CD4-positive, alpha-beta T cell (primary cell): Measurements from ENCODE around the gene KIF23. TPM values are rescaled to one million over a fixed set of nuclear protein-coding genes. Genes with fewer than 3 reads are reported as not detected.

Source experiments
- ATAC-seq: fragments of 200-7000 bp; cut with Tn5 transposase; one replicate; pipeline ENCODE4 v1.10.0; 2022; ENCODE audit warnings: mild to moderate bottlenecking; ENCODE audit not compliant: poor library complexity
- CTCF ChIA-PET: fragments of 350-600 bp; sonication (Branson Sonifier 250); formaldehyde crosslinking; loops from one replicate; lab custom pipeline; 2021; ENCODE audit warnings: antibody characterized with exemption, inconsistent platforms; lab: Charles Lee
- POLR2A ChIA-PET: fragments of 350-600 bp; sonication (Branson Sonifier 250); formaldehyde crosslinking; loops from one replicate; lab custom pipeline; 2021; ENCODE audit warnings: antibody characterized with exemption, inconsistent platforms; lab: Charles Lee
- DNase-seq, 14 experiments: peaks; one replicate each; pipeline ENCODE4 v3.0.0-alpha.2; 2013 to 2020; ENCODE audit warnings: mixed read lengths in 2 of 14
- H3K27ac ChIP-seq, 2 donors: one replicate each; pipeline versions ENCODE4 v1.5.1 to v1.7.0; 2013; ENCODE audit warnings: low read length in 2 of 2, low read depth in 1 of 2, mild to moderate bottlenecking in 1 of 2
- H3K27me3 ChIP-seq, 2 experiments: 1 replicate in 1 of 2; 2 replicates in 1 of 2; pipeline versions ENCODE4 v1.6.1 to v1.7.0; 2013; ENCODE audit warnings: low read length in 2 of 2, control low read depth in 1 of 2, mild to moderate bottlenecking in 1 of 2, moderate library complexity in 1 of 2; ENCODE audit not compliant: insufficient read depth in 2 of 2, control insufficient read depth in 1 of 2
- H3K36me3 ChIP-seq: one replicate; pipeline ENCODE4 v1.6.1; 2013; ENCODE audit warnings: low read length, control low read depth; ENCODE audit not compliant: insufficient read depth
- H3K4me1 ChIP-seq: one replicate; pipeline ENCODE4 v1.6.1; 2013; ENCODE audit warnings: low read length, control low read depth; ENCODE audit not compliant: insufficient read depth
- H3K4me3 ChIP-seq: one replicate; pipeline ENCODE4 v1.5.1; 2013; ENCODE audit warnings: mild to moderate bottlenecking, low read length, moderate library complexity
- H3K9me3 ChIP-seq, 2 experiments: 1 replicate in 1 of 2; 2 replicates in 1 of 2; pipeline versions ENCODE4 v1.6.1 to v1.7.0; 2013; ENCODE audit warnings: low read length in 2 of 2, mild to moderate bottlenecking in 2 of 2, control low read depth in 1 of 2, moderate library complexity in 1 of 2; ENCODE audit not compliant: control insufficient read depth in 1 of 2, insufficient read depth in 1 of 2
- H3K27ac Mint-ChIP-seq: one replicate; pipeline ENCODE4 v1.8.0; 2020; ENCODE audit warnings: mixed read lengths
- H3K27me3 Mint-ChIP-seq: one replicate; pipeline ENCODE4 v1.8.0; 2021; ENCODE audit warnings: mixed read lengths
- H3K36me3 Mint-ChIP-seq: one replicate; pipeline ENCODE4 v1.8.0; 2021; ENCODE audit warnings: low read depth, mixed read lengths
- H3K4me1 Mint-ChIP-seq: one replicate; pipeline ENCODE4 v1.8.0; 2021; ENCODE audit warnings: low read depth, mixed read lengths
- H3K4me3 Mint-ChIP-seq: one replicate; pipeline ENCODE4 v1.8.0; 2020; ENCODE audit warnings: mild to moderate bottlenecking, mixed read lengths
- H3K9me3 Mint-ChIP-seq: one replicate; pipeline ENCODE4 v1.8.0; 2020; ENCODE audit warnings: mixed read lengths
- intact Hi-C, 2 experiments: fragments of 100-400 bp; cut with DNase I in 1 of 2; cut with micrococcal nuclease in 1 of 2; formaldehyde crosslinking; loops; one replicate each; pipeline versions ENCODE4 v1.15.1 to v1.9.0; 2023 to 2025; cut with DNase I, micrococcal nuclease
- total RNA-seq, 174 experiments: library from RNA in 2 of 174; stranded (reverse) in 2 of 174; gene quantifications; one replicate each; pipeline ENCODE4 v1.2.3 and lab custom pipeline; 2021 to 2026
- TF ChIP-seq, protein P1 (sequence below): fragments of 200-600 bp; IDR thresholded peaks from one replicate; pipeline ENCODE4 v1.8.0; 2022; ENCODE audit warnings: antibody characterized with exemption, mild to moderate bottlenecking

Gene KIF23
- total RNA-seq, 2 experiments from 2014 or later, result 0.71 to 1.1 TPM

DNA sequence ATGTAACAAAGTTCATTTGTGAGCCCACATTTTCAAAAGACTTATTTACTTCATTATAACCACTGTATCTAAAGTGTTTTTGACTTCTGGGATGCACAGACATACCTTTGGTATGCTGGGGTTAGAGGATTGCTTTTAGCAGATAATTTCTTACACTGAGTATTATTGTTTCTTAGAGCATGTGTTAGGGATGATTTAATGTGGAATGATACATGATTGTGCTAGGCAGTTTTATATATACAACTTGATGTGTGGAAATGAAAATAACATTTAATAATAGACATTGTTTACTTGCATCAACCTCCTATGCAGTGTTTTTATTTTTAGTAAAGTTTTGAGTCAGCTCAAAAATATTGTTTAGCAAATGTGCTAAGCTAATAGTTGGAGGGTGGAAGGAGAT, 3.4 kb downstream of the KIF23 start:
- DNase-seq (no peak), ATAC-seq (no peak)
- H3K9me3 ChIP-seq, result no peaks in the 10 kb centered on the region
- intact Hi-C loops, result no loop called here
- peaks cover 19% of the 10 kb centered on the region for H3K4me1 ChIP-seq
- Mint-ChIP-seq H3K4me3 (no peak overlapping the region), H3K27ac (no peak overlapping the region), H3K36me3 (no peaks in the 10 kb centered on the region), H3K4me1 (peaks cover 6% of the 10 kb centered on the region), H3K9me3 (no peaks in the 10 kb centered on the region), H3K27me3 (peaks cover 22% of the 10 kb centered on the region)
- ChIA-PET CTCF (interaction anchor here (1.1 to 2.6 kb wide), 2 partner anchors 45 to 50 kb away, joined by 3 to 9 read pairs; no protein-coding TSS in a partner anchor), POLR2A (interaction anchor here (1.4 to 5.9 kb wide), 2 partner anchors 35 kb away, joined by 3 to 52 read pairs; partner anchors contain the start of gene RPLP1)
- no peak overlapping the region for H3K4me3 ChIP-seq
- no peaks in the 10 kb centered on the region for H3K36me3 ChIP-seq
- H3K27ac ChIP-seq, result no peak overlapping the region
- TF ChIP-seq, protein P1, sequence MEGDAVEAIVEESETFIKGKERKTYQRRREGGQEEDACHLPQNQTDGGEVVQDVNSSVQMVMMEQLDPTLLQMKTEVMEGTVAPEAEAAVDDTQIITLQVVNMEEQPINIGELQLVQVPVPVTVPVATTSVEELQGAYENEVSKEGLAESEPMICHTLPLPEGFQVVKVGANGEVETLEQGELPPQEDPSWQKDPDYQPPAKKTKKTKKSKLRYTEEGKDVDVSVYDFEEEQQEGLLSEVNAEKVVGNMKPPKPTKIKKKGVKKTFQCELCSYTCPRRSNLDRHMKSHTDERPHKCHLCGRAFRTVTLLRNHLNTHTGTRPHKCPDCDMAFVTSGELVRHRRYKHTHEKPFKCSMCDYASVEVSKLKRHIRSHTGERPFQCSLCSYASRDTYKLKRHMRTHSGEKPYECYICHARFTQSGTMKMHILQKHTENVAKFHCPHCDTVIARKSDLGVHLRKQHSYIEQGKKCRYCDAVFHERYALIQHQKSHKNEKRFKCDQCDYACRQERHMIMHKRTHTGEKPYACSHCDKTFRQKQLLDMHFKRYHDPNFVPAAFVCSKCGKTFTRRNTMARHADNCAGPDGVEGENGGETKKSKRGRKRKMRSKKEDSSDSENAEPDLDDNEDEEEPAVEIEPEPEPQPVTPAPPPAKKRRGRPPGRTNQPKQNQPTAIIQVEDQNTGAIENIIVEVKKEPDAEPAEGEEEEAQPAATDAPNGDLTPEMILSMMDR, result no peak
- H3K27me3 ChIP-seq, result peaks cover 0 to 8% of the 10 kb centered on the region in 2 experiments

DNA sequence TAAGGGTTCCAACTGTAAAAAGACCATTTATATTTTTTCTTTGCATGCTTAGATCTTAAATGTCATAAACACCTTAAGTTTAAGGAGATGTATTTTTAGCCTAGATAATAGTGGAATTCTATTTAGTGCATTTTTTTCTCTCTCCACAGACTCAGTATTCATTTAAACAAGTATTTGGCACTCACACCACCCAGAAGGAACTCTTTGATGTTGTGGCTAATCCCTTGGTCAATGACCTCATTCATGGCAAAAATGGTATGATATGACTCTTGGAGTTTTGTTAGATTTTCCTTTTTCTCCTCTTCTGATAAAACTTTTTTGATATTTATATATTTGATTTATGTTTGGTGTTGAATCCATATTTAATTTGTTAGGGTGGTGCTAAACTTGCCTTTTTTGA, 7.3 kb downstream of the KIF23 start:
- intact Hi-C loops, result no loop called here
- CTCF ChIA-PET, result no interaction called here
- Mint-ChIP-seq H3K27me3 (peaks cover 9% of the 10 kb centered on the region), H3K4me1 (no peaks in the 10 kb centered on the region), H3K36me3 (no peaks in the 10 kb centered on the region), H3K9me3 (no peaks in the 10 kb centered on the region), H3K27ac (no peak overlapping the region), H3K4me3 (no peak overlapping the region)
- TF ChIP-seq, protein P1, result no peak
- no peak for ATAC-seq
- Histone ChIP-seq H3K27ac (no peak overlapping the region), H3K27me3 (no peaks in the 10 kb centered on the region), H3K36me3 (no peaks in the 10 kb centered on the region), H3K9me3 (no peaks in the 10 kb centered on the region), H3K4me3 (no peak overlapping the region), H3K4me1 (no peaks in the 10 kb centered on the region)
- POLR2A ChIA-PET, result no interaction called here
- no peak for DNase-seq

GRCh38 chr15:69422336-69422895, 8.3 kb downstream of the KIF23 start:
- no peak overlapping the region for H3K4me3 ChIP-seq
- no peaks in the 10 kb centered on the region for H3K9me3 ChIP-seq
- ChIA-PET POLR2A (no interaction called here), CTCF (no interaction called here)
- intact Hi-C loops, result no loop called here
- Mint-ChIP-seq H3K4me1 (no peaks in the 10 kb centered on the region), H3K36me3 (no peaks in the 10 kb centered on the region), H3K9me3 (no peaks in the 10 kb centered on the region), H3K27me3 (peaks cover 9% of the 10 kb centered on the region), H3K27ac (no peak overlapping the region), H3K4me3 (no peak overlapping the region)
- no peaks in the 10 kb centered on the region for H3K27me3 ChIP-seq
- ATAC-seq, result no peak
- no peaks in the 10 kb centered on the region for H3K36me3 ChIP-seq
- TF ChIP-seq, protein P1, result no peak
- no peak overlapping the region for H3K27ac ChIP-seq
- no peaks in the 10 kb centered on the region for H3K4me1 ChIP-seq
- DNase-seq, result no peak
